ENCODE measurements around the gene TAF11L12.
"Not testable (repeated sequence)": the region's sequence is repeated elsewhere in the genome, so short reads cannot be mapped to it uniquely, and the experiment has no call there.

Gene TAF11L12

GRCh38 chr5:17610092-17610491 lies at the start of gene TAF11L12:
TAF11L12 (plus strand) TSS chr5:17610392.
- H3K4me3 ChIP-seq (ENCODE audit: control insufficient read depth, low read depth, low read length); DNase-seq (ENCODE audit: low read depth): not testable (repeated sequence)

- DNase-seq (ENCODE audit: low read depth); H3K4me3 ChIP-seq (ENCODE audit: control insufficient read depth, low read depth, low read length): not testable (repeated sequence)
These were observed 24.5 kb upstream of the TAF11L12 start, which contains the start of gene TAF11L7 for GRCh38 chr5:17585658-17586057. TAF11L7 (minus strand) TSS chr5:17585758.

- not testable (repeated sequence) for DNase-seq (ENCODE audit: low read depth); H3K4me3 ChIP-seq (ENCODE audit: control insufficient read depth, low read depth, low read length)
These were observed 19.3 kb upstream of the TAF11L12 start, which contains the start of gene TAF11L8 for GRCh38 chr5:17590860-17591259. TAF11L8 (minus strand) TSS chr5:17590960.

DNA sequence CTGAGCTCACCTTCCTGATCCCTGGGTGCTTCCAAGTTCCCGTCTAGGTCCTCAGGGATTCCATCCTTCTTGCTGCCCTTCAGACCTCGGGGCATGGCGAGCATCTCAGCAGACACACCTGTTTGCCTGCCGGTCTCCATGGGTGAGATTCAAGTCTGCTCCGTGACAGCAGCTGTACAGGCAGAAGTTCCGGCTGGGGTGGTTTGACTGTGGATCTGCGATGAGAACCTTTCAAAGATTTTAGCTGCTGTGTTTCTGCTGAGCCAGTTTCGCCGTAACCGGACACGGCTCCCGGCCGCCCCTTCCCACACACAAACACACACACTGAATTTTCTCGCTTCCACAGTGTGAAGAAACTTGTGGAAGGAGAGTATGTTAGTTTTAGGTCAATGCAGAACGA lies 15.9 kb upstream of the TAF11L12 start, which contains the start of gene TAF11L9:
Gene TAF11L9, minus strand, starts transcription at position 140 of the 400 bp plus-strand sequence.
- DNase-seq (ENCODE audit: low read depth); H3K4me3 ChIP-seq (ENCODE audit: control insufficient read depth, low read depth, low read length): not testable (repeated sequence)

GRCh38 chr5:17597728-17598127 lies 12.5 kb upstream of the TAF11L12 start, which contains the start of gene TAF11L10:
TAF11L10 (minus strand) TSS chr5:17597828.
- not testable (repeated sequence) for H3K4me3 ChIP-seq (ENCODE audit: control insufficient read depth, low read depth, low read length); DNase-seq (ENCODE audit: low read depth)

DNA sequence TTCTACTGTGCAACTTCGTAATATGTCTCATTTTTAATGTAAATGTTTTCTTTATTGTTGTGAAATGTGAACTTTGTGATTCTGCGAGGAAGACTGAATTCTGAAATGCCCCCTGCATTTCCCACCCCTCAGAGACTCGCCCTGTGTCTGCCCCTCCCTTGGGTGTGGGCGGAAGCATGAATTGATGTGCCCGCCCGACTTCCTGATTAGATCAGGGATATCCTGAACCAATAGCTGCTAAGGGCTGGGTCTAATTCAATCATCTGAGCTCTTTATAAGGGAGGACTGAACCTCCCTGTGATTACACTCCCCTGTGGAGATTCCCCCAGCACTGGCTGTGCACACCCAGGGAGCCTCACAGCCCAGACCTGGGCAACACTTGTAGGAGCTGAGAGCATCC lies 6.3 kb upstream of the TAF11L12 start, which contains the start of gene TAF11L11:
Gene TAF11L11, plus strand, starts transcription at position 304 of the 400 bp plus-strand sequence.
- DNase-seq (ENCODE audit: low read depth); H3K4me3 ChIP-seq (ENCODE audit: control insufficient read depth, low read depth, low read length): not testable (repeated sequence)

DNA sequence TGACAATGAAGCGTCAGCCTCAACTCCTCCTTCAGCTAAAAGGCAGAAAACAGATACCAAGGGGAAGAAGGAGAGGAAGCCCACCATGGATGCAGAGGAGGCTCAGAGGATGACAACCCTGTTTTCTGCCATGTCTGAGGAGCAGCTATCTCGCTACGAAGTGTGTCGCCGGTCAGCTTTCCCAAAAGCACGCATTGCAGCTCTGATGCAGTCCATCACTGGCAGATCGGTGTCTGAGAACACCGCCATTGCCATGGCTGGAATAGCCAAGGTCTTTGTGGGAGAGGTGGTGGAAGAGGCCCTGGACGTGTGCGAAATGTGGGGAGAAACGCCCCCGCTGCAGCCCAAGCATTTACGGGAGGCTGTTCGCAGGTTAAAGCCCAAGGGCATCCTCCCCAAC lies 5.2 kb upstream of the TAF11L12 start:
- no peak for DNase-seq (ENCODE audit: low read depth)
- TF ChIP-seq CTCF (conservative IDR thresholded peaks at IDR 0.05; ENCODE audit: control insufficient read depth, insufficient read depth, low read depth, low read length), result no peak
- H3K4me3 ChIP-seq (ENCODE audit: control insufficient read depth, low read depth, low read length), result no peak overlapping the region

DNA sequence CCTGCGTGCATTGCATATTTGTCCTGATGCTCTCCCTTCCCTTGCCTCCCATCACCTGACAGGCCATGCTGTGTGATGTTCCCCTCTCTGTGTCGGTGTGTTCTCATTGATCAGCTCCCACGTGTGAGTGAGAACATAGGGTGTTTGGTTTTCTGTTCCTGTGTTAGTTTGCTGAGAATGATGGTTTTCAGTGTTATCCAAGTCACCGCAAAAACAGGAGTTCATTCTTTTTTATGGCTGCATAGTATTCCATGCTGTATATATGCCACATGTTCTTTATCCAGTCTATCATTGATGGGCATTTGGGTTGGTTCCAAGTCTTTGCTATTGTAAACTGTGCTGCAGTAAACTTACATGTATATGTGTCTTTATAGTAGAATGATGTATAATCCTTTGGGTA lies 2.7 kb upstream of the TAF11L12 start:
- H3K4me3 ChIP-seq (ENCODE audit: control insufficient read depth, low read depth, low read length); DNase-seq (ENCODE audit: low read depth): not testable (repeated sequence)

GRCh38 chr5:17614872-17615605 lies 4.8 kb downstream of the TAF11L12 start:
- TF ChIP-seq CTCF (conservative IDR thresholded peaks at IDR 0.05; ENCODE audit: control insufficient read depth, insufficient read depth, low read depth, low read length), result no peak
- no peak for DNase-seq (ENCODE audit: low read depth)
- no peak overlapping the region for H3K4me3 ChIP-seq (ENCODE audit: control insufficient read depth, low read depth, low read length)

GRCh38 chr5:17619354-17619753 lies 9.2 kb downstream of the TAF11L12 start:
- no peak overlapping the region for H3K4me3 ChIP-seq (ENCODE audit: control insufficient read depth, low read depth, low read length)
- DNase-seq (ENCODE audit: low read depth), result no peak
- TF ChIP-seq CTCF (conservative IDR thresholded peaks at IDR 0.05; ENCODE audit: control insufficient read depth, insufficient read depth, low read depth, low read length), result no peak
